T-helper 22 cell (primary cell): ENCODE data around the gene SNAP29.
"Not testable (repeated sequence)": the region's sequence is repeated elsewhere in the genome, so short reads cannot be mapped to it uniquely, and the experiment has no call there.

Experiments
- DNase-seq: peaks from one replicate; pipeline ENCODE4 v3.0.0-alpha.2; 2020; ENCODE audit warnings: low read depth

Gene SNAP29

DNA sequence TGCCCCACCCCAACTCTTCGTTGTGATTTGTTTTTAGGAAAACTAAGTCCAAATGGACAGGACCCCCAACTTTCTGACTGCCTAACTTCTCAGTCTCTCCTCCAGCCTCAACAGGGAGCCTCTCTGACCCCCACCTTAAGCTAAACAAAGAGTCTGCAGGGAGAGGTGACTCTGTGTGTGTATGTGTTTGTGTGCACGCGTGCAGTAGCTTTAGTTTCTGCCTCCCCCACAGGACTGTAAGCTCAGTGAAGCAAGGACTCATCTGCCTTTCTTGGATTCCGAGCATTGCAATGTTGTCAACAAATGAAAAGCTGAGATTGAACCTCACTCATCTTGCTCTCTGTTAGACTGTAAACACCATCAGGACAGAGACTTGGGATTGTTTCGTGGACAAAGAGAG, 7.9 kb downstream of the SNAP29 start:
- DNase-seq, result no peak

DNA sequence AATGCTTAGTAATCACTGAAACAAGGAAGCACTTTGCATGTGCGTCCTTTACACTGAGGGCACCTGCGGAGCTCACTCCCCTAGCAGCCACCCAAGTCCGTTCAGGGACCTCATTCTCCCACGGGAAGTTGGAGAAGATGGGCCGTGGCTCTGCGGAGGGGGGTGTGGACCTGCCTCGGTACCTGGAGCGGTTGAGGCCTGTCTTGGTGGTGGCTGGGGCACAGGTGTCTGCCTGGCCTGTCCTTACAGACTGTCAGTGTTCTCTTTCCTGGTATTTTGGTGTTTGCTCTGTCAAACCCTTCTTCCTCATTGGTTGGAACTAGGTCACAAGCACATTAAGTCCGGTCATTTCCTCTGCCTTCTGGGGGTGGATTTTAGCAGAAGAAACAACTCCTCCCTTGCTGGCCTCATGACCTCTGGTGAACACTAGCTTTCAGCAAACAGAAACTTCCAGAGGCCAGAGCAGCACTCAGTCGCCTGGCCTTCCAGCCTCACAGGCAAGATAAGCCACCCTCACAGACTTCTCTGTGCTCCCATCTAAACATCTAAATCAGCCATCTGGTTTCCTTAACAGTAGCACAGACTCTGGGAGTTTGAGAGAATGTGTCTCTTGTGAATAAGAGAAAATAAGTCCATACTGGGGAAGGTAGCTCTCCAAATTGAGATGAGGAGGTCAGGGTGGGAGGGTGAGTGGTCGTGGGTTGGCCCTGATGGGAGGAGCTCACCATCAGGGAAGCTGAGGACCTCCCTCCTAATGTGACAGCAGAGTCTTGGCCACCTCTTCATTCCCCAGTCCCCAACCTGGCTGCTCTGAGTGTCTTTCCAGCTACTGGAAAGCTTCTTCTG, 8.6 kb downstream of the SNAP29 start:
- DNase-seq, result no peak

DNA sequence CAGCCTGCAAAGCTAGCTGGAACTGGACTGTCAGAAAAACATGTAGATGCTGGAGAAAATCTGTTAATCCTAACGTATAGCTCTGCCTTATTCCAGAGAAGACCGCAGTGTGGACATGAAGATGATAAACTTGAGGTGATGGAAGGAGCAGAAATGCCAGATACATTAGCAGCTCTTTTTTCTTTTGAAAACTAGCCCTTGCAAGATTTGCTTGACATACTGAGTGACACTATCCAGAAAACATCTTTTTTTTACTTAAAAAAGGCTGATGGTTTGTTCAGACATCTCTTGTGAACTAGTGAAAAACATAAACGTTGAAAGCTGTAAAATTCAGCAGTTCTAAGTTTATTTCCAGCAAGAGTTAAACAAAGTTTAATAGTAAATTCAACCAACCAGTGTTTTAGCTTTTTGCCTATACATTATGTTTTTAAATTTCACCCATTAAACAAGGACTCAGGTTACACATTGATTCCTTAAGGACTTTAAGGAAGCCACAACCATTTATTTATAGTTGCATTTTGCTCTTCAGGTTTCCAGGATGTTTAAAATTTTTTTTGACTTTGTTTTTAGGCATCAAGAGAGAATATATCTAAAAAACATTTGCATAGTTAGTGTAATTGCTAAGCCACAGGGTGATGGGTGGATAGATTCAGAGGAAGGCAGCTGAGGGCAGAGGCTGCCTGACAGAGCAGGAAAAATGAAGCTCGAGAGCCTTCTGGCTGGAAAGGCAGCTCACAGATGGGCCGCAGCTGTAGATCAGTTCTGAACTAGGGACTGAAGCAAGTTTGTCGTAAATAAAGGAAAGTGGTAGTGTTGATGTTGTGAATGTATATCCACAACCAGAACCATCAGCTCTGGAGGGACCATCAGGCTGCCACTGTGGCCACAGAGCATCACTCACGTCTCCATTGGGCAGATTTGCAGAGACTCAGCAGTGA, 9.5 kb downstream of the SNAP29 start:
- no peak for DNase-seq

DNA sequence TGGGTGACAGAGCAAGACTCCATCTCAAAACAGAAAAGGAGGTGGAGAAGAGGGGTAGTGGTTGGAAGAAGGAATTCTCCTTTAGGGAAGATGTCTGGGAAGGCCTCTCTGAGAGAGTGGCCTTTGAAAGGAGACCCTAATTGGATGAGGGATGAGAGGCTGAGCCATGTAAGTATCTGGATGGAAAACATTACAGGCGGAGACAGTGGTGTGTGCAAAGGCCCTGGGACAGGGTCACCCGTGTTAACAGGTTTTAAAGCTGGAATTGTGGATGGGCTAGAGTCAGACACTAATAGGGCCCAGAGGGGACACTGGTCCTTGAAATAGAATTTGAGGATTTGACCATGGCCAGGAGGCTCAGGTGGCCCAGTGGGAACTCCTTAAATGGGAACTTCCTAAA, 10.4 kb downstream of the SNAP29 start:
- DNase-seq, result no peak

DNA sequence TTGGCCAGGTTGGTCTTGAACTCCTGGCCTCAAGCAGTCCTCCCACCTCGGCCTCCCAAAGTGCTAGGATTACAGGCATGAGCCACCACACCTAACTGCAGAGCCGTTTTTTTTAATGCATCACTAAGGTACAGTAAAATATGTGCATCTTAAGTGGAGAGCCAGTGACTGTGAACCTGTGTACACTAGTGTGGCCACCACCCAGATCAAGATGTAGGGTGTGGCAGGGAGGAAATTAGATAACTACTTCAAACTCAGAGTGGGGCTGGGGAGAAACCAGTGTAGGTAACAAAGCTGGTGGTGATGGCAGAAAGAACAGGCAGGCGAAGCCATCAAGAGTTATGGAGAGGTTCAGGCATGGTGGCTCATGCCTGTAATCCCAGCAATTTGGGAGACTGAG, 14.4 kb downstream of the SNAP29 start:
- DNase-seq, result no peak

DNA sequence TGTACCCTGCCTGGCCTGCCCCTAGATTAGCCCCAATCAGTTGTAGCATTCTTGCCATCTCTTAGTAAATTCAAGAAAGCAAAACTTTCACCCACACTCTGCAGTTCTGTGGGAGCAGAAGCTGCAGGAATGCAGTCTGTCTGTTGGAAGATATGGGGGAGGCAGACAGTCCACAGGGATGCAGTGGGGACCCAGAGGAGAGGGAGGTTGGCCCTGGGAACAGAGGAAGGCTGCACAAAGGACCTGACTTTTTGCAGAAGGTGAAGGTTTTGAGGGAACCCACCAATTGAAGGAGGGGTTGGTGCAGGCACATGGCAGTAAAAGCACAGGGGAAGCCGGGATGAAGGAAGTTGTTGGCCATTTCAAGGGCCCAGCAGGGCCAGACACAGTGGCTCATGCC, 16.5 kb downstream of the SNAP29 start:
- DNase-seq, result no peak

DNA sequence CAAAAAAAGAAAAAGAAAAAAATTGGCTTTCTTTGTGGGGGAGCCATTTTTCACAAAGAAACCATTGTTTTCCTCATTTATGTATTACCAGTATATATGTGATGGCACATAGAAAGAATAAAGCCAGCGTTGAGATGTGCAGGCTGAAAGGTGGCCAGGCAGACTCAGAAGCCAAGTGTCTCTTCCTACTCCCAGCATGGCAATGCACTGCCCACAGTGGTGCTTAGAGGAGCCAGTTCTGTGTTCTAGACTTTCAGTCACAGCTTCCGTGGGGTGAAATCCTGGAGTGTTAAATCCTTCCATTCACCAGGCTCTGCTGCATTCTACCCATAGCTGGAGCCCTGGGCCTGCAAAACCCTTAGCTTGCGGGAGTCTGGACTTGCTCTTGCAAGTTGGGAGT, 18.9 kb downstream of the SNAP29 start:
- DNase-seq, result no peak

DNA sequence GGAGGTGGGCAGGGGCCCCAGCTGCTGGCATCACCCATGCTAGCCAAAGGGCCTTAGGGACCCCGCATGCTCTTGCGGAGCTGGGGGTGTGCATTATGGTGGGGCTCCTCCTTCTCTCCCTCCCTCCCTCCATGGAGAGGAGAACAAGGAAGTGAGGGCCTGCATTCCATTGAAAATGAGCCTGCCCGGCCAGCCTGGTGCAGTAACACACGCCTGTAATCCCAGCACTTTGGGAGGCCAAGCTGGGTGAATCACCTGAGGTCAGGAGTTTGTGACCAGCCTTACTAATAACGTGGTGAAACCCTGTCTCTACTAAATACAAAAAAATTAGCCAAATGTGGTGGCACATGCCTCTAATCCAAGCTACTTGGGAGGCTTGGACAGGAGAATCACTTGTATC, 22.4 kb downstream of the SNAP29 start:
- DNase-seq, result no peak

DNA sequence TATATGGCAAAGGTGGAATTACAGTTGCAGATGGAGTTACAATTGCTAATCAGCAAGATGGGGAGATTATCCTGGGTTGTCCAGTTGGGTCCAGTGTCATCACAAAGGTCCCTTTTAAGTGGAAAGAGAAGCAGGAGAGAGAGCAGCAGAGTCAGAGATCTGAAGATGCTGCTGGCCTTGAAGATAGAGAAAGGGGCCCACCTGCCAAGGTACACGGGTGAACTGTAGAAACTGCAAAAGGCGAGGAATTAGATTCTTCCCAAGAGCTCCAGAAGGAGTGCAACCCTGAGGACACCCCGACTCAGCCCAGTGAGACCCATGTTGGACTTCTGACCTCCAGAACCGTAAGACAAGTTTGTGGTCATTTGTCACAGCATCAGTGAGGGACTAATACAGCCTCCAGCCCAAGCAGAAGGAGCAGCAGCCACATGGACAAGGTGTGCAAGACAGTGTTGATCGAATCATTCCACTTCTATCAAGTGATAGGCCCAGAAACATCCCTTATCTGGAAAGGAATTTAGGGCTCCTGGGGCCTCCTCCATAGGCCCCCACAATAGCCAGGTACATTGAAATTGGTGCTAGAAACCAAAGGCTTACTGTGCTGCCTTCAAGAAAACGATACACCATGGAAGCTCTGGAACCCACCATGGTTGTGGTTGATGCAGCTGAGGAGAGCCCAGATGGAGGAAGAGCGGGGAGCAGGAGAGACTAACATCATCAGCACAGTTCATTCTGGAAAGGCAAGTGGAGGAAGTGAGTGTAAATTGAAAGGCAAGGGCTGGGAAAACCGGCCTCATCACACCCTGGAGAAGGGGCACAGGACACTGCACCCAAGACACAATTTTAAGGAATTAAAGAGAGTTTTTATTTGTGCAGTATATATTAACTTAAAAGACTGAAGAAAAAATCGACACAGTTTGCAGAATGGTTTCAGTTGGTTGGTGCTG, 23.3 kb downstream of the SNAP29 start:
- DNase-seq, result no peak

DNA sequence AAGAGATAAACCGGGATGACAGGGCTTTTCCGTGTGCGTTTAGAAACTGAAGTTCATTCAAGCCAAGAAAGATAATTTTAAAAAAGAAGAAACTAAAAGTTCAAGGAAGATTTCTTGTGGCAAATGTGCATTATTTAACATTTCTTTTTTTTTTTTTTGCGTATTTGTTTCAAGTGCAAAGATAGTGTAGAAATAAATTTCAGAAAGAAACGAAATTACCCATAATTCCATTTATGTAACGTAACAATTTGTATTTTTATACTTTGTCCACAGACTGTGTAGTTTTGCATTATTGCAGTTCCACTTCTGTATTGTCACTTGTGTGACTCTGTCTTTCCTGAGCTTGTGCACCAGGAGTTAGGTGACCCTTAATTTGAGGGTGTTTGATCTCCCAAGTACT, 24.0 kb downstream of the SNAP29 start:
- no peak for DNase-seq

DNA sequence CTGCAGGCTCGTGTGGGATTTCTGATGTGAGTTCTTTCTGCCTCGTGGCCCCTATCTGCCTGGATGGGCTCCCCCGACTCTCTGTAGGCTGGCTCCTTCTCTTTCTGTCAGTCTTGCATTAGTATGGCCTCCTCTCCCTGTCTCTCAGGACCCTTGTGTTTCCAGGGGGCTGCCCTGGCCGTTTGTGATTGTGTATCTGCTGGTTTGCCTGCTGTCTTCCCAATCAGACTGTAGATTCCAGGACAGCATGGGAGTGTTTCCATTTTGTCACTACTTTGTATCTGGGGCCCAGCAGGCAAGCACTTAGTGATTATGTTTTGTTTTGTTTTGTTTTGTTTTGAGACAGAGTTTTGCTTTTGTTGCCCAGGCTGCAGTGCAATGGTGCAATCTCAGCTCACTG, 25.6 kb downstream of the SNAP29 start:
- no peak for DNase-seq

DNA sequence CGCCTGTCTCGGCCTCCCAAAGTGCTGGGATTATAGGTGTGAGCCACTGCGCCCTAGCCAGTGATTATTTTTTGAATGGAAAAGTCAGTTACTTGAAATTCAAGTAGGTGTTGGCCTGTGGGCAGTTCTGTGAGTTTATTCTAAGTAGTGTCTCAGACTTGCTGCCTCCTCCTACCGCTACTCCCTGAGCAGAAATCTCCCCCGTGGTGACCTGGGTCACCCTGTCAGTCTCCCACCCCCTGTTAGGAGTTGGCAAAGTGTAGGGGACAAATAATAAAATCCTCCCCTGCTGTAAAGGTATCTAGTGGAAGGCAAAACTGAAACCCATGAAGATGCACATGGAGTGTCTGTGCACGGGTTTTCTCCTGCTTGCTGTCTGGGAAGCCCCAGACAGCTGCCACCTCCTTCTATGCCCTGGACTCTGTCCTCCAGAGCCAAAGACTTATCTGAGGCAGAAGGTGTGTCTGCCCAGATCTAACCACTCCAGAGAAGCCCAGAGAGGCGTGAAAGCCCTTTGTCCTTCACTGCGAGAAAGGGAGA, 26.3 kb downstream of the SNAP29 start:
- DNase-seq, result no peak

DNA sequence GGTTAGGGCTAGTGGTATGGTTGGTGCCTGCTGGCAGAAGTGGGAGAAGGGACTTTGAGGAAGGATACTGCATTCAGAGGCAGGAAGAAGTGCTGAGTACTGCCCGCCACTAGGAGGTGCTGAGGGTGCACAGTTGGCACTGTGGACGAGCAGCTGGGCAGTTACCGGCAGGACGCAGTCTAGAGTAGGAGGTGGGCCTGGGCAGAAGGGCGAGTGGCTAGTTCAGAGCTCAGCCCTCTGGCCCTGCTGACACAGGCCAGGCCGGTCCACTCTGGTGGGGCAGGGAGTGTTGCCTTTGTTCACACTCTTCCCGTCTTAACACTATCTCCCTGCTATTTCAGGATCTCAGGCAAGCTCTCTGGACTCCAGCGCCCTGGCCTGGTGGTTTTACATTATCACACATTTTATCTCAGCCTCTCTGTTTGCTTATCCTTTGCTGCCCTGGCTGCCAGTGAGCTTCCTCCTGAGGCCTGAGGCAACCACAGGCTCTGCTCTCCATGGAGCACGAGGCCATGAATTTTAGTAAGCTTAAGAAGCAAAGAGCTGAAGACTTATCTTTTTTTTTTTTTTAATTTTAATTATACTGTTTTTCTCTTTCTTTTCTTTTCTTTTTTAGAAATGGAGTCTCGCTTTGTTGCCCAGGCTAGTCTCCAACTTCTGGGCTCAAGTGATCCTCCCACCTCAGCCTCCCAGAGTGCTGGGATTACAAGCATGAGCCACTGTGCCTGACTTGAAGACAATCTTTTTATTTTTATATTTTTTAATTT, 26.9 kb downstream of the SNAP29 start:
- DNase-seq, result no peak

DNA sequence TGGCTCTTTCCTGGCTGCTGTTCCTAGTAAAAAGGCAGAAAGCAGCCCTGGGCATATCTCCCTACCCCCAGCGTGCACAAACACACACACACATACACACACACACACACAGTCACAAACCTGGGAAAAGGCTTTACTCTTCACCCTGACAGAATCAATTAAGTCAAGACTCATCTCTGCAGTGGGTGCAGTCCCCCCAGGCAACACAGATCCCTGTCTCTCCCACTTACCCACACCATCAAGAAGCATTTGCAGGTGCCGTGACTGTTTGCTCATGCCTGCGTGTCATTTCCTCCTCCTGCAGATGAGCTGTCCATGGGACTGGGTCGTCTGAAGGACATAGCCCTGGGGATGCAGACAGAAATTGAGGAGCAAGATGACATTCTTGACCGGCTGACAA, 28.6 kb downstream of the SNAP29 start:
- DNase-seq, result no peak

DNA sequence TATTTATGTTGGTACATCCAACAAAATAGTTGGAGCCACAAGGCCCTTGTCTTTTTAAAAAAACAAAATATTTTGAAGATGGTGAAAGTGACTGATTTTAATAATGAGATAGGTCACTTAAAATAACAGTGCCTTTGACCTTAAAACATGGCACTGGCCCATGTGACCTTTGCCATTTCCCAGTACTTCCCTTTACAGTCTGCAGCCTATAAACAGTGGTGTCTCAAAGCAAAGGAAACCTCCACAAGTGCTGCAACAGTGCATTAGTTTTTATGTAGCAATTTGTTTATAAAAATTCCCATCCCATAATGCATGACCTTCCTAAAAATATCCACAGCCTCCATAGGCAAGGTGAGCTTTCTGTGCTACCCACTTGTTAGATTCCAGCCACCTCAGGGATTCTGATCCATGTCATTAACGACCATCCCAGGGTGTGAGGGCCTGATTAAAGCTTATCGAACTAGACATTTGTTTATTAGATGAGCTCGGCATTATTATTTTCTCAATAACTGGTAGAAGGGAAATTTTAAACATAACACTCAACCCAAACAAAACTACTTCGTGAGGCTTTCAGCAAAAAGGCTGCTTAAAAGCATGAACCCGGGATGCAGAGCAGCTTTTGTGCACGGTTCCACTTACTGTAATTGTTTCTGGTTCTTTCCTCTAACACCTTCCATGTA, 30.4 kb downstream of the SNAP29 start:
- DNase-seq, result no peak

DNA sequence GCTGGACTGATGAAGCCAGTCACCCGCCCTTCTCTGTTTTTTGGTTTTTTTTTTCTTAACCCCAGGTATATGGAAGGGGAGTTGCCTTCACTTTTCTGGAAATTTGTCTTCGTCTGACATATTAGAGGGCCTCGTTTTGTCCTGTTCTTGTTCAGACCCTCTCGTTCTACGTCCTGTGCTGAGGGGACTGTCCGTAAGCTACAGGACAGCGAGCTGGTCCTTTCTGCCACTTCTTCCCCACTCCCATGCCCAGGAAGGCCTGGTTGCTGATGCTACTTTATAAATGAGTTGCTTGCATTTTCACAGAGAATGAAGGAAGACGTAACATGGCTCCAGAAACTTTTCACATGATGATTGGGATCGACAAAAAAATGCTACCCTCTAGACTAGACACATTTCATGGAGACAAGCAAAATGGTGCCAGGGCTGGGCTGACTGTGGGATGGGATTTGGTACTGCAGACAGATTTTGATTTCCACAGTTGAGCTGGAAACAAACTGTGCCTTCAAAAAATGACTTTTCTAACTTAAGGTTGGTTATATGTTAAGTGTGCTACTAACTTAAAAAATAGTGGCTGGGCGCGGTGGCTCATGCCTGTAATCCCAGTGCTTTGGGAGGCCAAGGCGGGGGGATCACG, 31.2 kb downstream of the SNAP29 start:
- DNase-seq, result no peak

DNA sequence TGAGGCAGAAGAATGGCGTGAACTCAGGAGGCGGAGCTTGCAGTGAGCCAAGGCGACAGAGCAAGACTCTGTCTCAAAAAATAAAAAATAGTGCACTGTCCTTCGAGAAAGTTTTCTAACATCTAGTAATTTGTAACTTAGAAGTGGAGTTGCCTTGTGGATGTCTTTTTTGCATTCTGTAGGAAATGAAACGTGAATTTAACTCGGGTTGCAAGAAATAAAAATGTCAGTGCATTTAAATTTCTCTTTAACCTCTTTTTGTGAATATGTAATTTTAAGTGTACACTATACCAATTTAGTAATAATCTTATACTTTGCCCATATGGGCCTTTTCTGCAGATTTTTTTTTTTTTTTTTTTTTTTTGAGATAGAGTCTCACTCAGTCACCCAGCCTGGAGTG, 32.2 kb downstream of the SNAP29 start:
- DNase-seq, result no peak

DNA sequence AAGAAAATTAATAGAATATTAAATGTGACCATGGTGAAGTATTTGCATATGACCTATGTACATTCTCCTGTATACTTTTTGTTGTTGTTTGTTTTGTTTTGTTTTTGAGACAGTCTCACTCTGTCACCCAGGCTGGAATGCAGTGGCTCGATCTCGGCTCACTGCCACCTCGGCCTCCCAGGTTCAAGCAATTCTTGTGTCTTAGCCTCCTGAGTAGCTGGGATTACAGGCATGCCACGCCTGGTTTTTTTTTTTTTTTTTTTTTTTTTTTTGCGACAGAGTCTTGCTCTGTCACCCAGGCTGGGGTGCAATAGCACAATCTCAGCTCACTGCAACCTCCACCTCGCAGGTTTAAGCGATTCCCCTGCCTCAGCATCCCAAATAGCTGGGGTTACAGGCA, 38.9 kb downstream of the SNAP29 start:
- DNase-seq, result not testable (repeated sequence)

DNA sequence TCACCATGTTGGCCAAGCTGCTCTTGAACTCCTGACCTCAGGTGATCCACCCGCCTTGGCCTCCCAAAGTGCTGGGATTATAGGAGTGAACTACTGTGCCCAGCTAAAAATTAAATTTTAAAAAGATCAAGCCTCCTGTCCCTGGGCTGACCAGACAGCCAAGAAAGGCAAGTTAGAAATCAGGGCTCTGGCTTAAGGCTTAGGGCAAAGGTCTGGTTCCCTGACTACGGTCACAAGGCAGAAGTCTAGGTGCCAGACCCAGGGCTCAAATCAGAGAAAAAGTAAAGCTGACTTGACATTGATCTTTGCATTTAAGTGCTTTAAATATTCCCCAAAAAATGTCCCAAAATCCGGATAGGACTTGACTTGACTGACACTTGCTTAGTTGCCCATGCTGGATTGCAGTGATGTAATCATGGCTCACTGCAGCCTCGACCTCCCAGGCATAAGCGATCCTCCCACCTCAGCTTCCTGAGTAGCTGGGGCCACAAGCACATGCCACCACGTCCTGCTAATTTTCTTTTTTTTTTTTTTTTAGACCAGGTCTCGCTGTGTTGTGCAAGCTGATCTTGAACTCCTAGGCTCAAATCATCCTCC, 41.1 kb downstream of the SNAP29 start:
- DNase-seq, result no peak
